H1 (cell line): Measurements from ENCODE around the gene FGF21. TPM values are rescaled to one million over a fixed set of nuclear protein-coding genes. Genes with fewer than 3 reads are reported as not detected.

ENCODE experiments used
- CTCF ChIA-PET: fragments of 300-600 bp; sonication (Branson Sonifier 250); formaldehyde crosslinking; loops from one replicate; lab custom pipeline; 2021; ENCODE audit not compliant: partially characterized antibody; lab: Charles Lee
- POLR2A ChIA-PET: fragments of 300-600 bp; sonication (Branson Sonifier 250); formaldehyde crosslinking; loops from one replicate; lab custom pipeline; 2021; ENCODE audit warnings: inconsistent platforms; ENCODE audit not compliant: partially characterized antibody; lab: Charles Lee
- DNase-seq, 2 experiments: peaks; one replicate each; pipeline versions ENCODE4 v3.0.0 to v3.0.0-alpha.2; 2010 to 2022; ENCODE audit warnings: low spot score in 2 of 2, low read depth in 1 of 2, mixed read lengths in 1 of 2
- FAIRE-seq: peaks from 2 replicates; lab custom pipeline; 2011; peaks lifted over from hg19 to GRCh38; lab: Jason Lieb, UNC
- H2AFZ ChIP-seq: 2 replicates; pipeline ENCODE4 v1.8.1; 2012; ENCODE audit warnings: low read length, inconsistent platforms
- H2AK5ac ChIP-seq: 2 replicates; pipeline ENCODE4 v1.6.1; 2013; ENCODE audit warnings: low read depth, low read length
- H2BK120ac ChIP-seq: replicated peaks from 2 replicates; pipeline ENCODE3; 2013; ENCODE audit warnings: low read depth, low read length, inconsistent platforms
- H2BK12ac ChIP-seq: 2 replicates; pipeline ENCODE4 v1.6.1; 2013; ENCODE audit warnings: low read depth, low read length
- H2BK15ac ChIP-seq: 2 replicates; pipeline ENCODE4 v1.6.1; 2013; ENCODE audit warnings: low read length
- H2BK20ac ChIP-seq: 2 replicates; pipeline ENCODE4 v1.6.1; 2013; ENCODE audit warnings: low read length
- H2BK5ac ChIP-seq: 2 replicates; pipeline ENCODE4 v1.6.1; 2013; ENCODE audit warnings: low read depth, low read length
- H3K14ac ChIP-seq: 2 replicates; pipeline ENCODE4 v1.6.1; 2013; ENCODE audit warnings: inconsistent platforms; ENCODE audit not compliant: insufficient read length
- H3K18ac ChIP-seq: 2 replicates; pipeline ENCODE4 v1.6.1; 2013; ENCODE audit warnings: low read length; ENCODE audit errors: extremely low read depth
- H3K23ac ChIP-seq: 2 replicates; pipeline ENCODE4 v1.6.1; 2013; ENCODE audit warnings: inconsistent platforms; ENCODE audit not compliant: insufficient read length
- H3K23me2 ChIP-seq: 2 replicates; pipeline ENCODE4 v1.6.1; 2013; ENCODE audit warnings: low read depth, low read length
- H3K27ac ChIP-seq: 2 replicates; pipeline ENCODE4 v1.6.1; 2011; ENCODE audit warnings: low read depth, low read length, inconsistent platforms
- H3K27me3 ChIP-seq, 4 experiments: replicated peaks in 1 of 4; 1 replicate in 1 of 4; 2 replicates in 3 of 4; pipeline versions ENCODE4 v1.6.1 to v1.8.1; 2011 to 2013; ENCODE audit warnings: low read length in 3 of 4, mild to moderate bottlenecking in 3 of 4, inconsistent platforms in 2 of 4, mixed read lengths in 2 of 4, moderate library complexity in 1 of 4; ENCODE audit not compliant: control insufficient read depth in 3 of 4, insufficient read depth in 3 of 4; ENCODE audit errors: extremely low read depth in 1 of 4
- H3K36me3 ChIP-seq, 4 experiments: 2 replicates each; pipeline versions ENCODE4 v1.6.1 to v1.8.1; 2011 to 2013; ENCODE audit warnings: mild to moderate bottlenecking in 4 of 4, low read length in 3 of 4, moderate library complexity in 2 of 4, control low read depth in 1 of 4, inconsistent platforms in 1 of 4; ENCODE audit not compliant: insufficient read depth in 4 of 4, control insufficient read depth in 2 of 4
- H3K4ac ChIP-seq: replicated peaks from 2 replicates; pipeline ENCODE3; 2013; ENCODE audit warnings: low read length, low read depth, mixed read lengths, inconsistent platforms; ENCODE audit not compliant: insufficient read length
- H3K4me1 ChIP-seq, 4 experiments: replicated peaks in 1 of 4; 1 replicate in 1 of 4; 2 replicates in 3 of 4; pipeline versions ENCODE4 v1.6.1 to v1.8.1; 2011 to 2013; ENCODE audit warnings: low read length in 3 of 4, inconsistent platforms in 2 of 4, mixed read lengths in 1 of 4; ENCODE audit not compliant: insufficient read depth in 4 of 4, control insufficient read depth in 3 of 4
- H3K4me2 ChIP-seq, 2 experiments: 2 replicates each; pipeline versions ENCODE4 v1.6.1 to v1.8.1; 2011 to 2013; ENCODE audit warnings: low read depth in 2 of 2, low read length in 2 of 2, control low read depth in 1 of 2, inconsistent platforms in 1 of 2, mild to moderate bottlenecking in 1 of 2; ENCODE audit not compliant: insufficient read depth in 1 of 2
- H3K4me3 ChIP-seq, 4 experiments: fragments of 200-600, 300-600 bp in 1 of 4; sonication (generic), shearing (Covaris generic), sonication (Bioruptor Twin) in 1 of 4; 2 replicates each; pipeline versions ENCODE4 v1.5.1 to v1.8.1; 2011 to 2016; ENCODE audit warnings: low read length in 4 of 4, low read depth in 3 of 4, control low read depth in 2 of 4, inconsistent platforms in 2 of 4, mild to moderate bottlenecking in 2 of 4, mixed read lengths in 1 of 4, moderate library complexity in 1 of 4; ENCODE audit not compliant: insufficient read depth in 2 of 4; ENCODE audit errors: extremely low read depth in 1 of 4
- H3K56ac ChIP-seq: replicated peaks from 2 replicates; pipeline ENCODE3; 2013; ENCODE audit warnings: low read depth, mild to moderate bottlenecking, mixed read lengths, low read length, inconsistent platforms; ENCODE audit not compliant: insufficient read length
- H3K79me1 ChIP-seq: 2 replicates; pipeline ENCODE4 v1.6.1; 2013; ENCODE audit warnings: low read depth, low read length, control low read depth
- H3K79me2 ChIP-seq, 2 experiments: 2 replicates each; pipeline versions ENCODE4 v1.6.1 to v1.8.1; 2012 to 2013; ENCODE audit warnings: low read length in 2 of 2, mild to moderate bottlenecking in 2 of 2, inconsistent platforms in 1 of 2; ENCODE audit not compliant: insufficient read depth in 2 of 2, control insufficient read depth in 1 of 2
- H3K9ac ChIP-seq, 4 experiments: replicated peaks in 1 of 4; 1 replicate in 1 of 4; 2 replicates in 3 of 4; pipeline versions ENCODE4 v1.6.1 to v1.8.1; 2011 to 2013; ENCODE audit warnings: low read depth in 3 of 4, low read length in 3 of 4, control low read depth in 2 of 4, mild to moderate bottlenecking in 2 of 4, moderate library complexity in 2 of 4, inconsistent platforms in 1 of 4; ENCODE audit errors: extremely low read depth in 1 of 4
- H3K9me3 ChIP-seq, 2 experiments: 2 replicates each; pipeline versions ENCODE4 v1.6.1 to v1.8.1; 2012 to 2013; ENCODE audit warnings: mild to moderate bottlenecking in 2 of 2, moderate library complexity in 2 of 2, control low read depth in 1 of 2, inconsistent platforms in 1 of 2, low read depth in 1 of 2, low read length in 1 of 2, mixed read lengths in 1 of 2; ENCODE audit not compliant: insufficient read depth in 2 of 2
- H4K20me1 ChIP-seq, 2 experiments: replicated peaks in 1 of 2; 2 replicates each; pipeline versions ENCODE3 to v1.8.1; 2011 to 2013; ENCODE audit warnings: inconsistent platforms in 2 of 2, low read length in 2 of 2, mild to moderate bottlenecking in 1 of 2; ENCODE audit not compliant: insufficient read depth in 2 of 2, control insufficient read depth in 1 of 2
- H4K5ac ChIP-seq: 2 replicates; pipeline ENCODE4 v1.6.1; 2013; ENCODE audit warnings: low read length, low read depth, mixed read lengths, inconsistent platforms; ENCODE audit not compliant: insufficient read length
- H4K8ac ChIP-seq: 2 replicates; pipeline ENCODE4 v1.8.0; 2013; ENCODE audit warnings: mild to moderate bottlenecking, moderate library complexity, low read length, inconsistent platforms; ENCODE audit not compliant: insufficient read depth; ENCODE audit errors: extremely low read depth
- H4K91ac ChIP-seq: replicated peaks from 2 replicates; pipeline ENCODE3; 2013; ENCODE audit warnings: low read length, mixed read lengths, inconsistent platforms; ENCODE audit not compliant: insufficient read length
- CTBP2 ChIP-seq: IDR thresholded peaks from 2 replicates; pipeline ENCODE4 v1.7.0; 2011; ENCODE audit warnings: borderline replicate concordance, mild to moderate bottlenecking, moderate library complexity, mixed read lengths, low read length; ENCODE audit not compliant: insufficient read depth, insufficient read length
- GABPA ChIP-seq: IDR thresholded peaks from 2 replicates; pipeline ENCODE4 v1.6.1; 2011; ENCODE audit warnings: mild to moderate bottlenecking, low read length, moderate library complexity, borderline replicate concordance; ENCODE audit not compliant: insufficient read depth
- JUND ChIP-seq: IDR thresholded peaks from 2 replicates; pipeline ENCODE4 v1.6.1; 2011; ENCODE audit warnings: mild to moderate bottlenecking, improper control_type of control experiment, low read length
- MAX ChIP-seq: IDR thresholded peaks from 2 replicates; pipeline ENCODE4 v1.6.1; 2012; ENCODE audit warnings: inconsistent platforms
- POLR2A ChIP-seq, 2 experiments: IDR thresholded peaks; 1 replicate in 1 of 2; 2 replicates in 1 of 2; pipeline ENCODE4 v1.6.1; 2011; ENCODE audit warnings: low read depth in 2 of 2, low read length in 2 of 2, mild to moderate bottlenecking in 2 of 2; ENCODE audit errors: control extremely low read depth in 1 of 2
- RBBP5 ChIP-seq: IDR thresholded peaks from 2 replicates; pipeline ENCODE4 v1.7.1; 2012; ENCODE audit warnings: low read depth, mild to moderate bottlenecking, inconsistent platforms, low read length, moderate library complexity, borderline replicate concordance
- RNF2 ChIP-seq: fragments of 200-900, 300-1000 bp; sonication (generic); IDR thresholded peaks from 2 replicates; pipeline ENCODE4 v1.7.1; 2016; ENCODE audit warnings: borderline replicate concordance, low read depth, mild to moderate bottlenecking, antibody characterized with exemption, low read length; ENCODE audit not compliant: poor library complexity, severe bottlenecking; ENCODE audit errors: missing control alignments
- RXRA ChIP-seq: IDR thresholded peaks from 2 replicates; pipeline ENCODE4 v1.6.1; 2011; ENCODE audit warnings: low read depth, mild to moderate bottlenecking, low read length, moderate library complexity; ENCODE audit not compliant: insufficient read depth
- SIN3A ChIP-seq, 2 experiments: IDR thresholded peaks in 1 of 2; conservative IDR thresholded peaks in 1 of 2; 2 replicates each; pipeline ENCODE4 v1.6.1; 2011 to 2012; ENCODE audit warnings: low read length in 2 of 2, improper control_type of control experiment in 1 of 2, low read depth in 1 of 2, mild to moderate bottlenecking in 1 of 2
- TAF7 ChIP-seq: optimal IDR thresholded peaks from 2 replicates; pipeline ENCODE3; 2011; ENCODE audit warnings: low read depth, mild to moderate bottlenecking, inconsistent platforms, low read length, moderate library complexity, borderline replicate concordance
- TEAD4 ChIP-seq: IDR thresholded peaks from 2 replicates; pipeline ENCODE4 v1.6.1; 2012; ENCODE audit warnings: low read depth, low read length, inconsistent platforms, mixed read lengths
- WGBS, 2 experiments: shearing (Covaris generic) in 1 of 2; methylation state at CpG; one replicate each; pipeline versions ENCODE4 v1.1.6 to v1.1.7; 2013 to 2015; ENCODE audit warnings: low lambda C conversion rate in 2 of 2, mixed read lengths in 2 of 2, inconsistent platforms in 1 of 2, low coverage in 1 of 2, missing lambda C conversion rate in 1 of 2; ENCODE audit not compliant: insufficient replicate concordance in 2 of 2, insufficient coverage in 1 of 2, insufficient read length in 1 of 2; ENCODE audit errors: extremely low coverage in 1 of 2, missing lambda C conversion rate in 1 of 2; 5-methylcytosine and 5-hydroxymethylcytosine counted together
- polyA plus RNA-seq, 7 experiments: library from polyadenylated mRNA; depleted of rRNA in 3 of 7; stranded (reverse) in 5 of 7; unstranded in 2 of 7; fragments of >200 nt in 5 of 7; fragments of 200-250 nt in 2 of 7; gene quantifications; 1 replicate in 5 of 7; 2 replicates in 1 of 7; 4 replicates in 1 of 7; pipeline versions ENCODE4 v1.2.1 to v1.2.3, GENCODE V29; 2011 to 2013; ENCODE audit warnings: missing spikeins in 2 of 7, mixed read lengths in 2 of 7
- total RNA-seq: library from RNA; stranded (reverse); fragmentation: NEBNext Ultra II Directional; extraction: Animal tissue kit (Norgen Biotek cat#: 25700); gene quantifications from 2 replicates; pipeline ENCODE4 v1.2.1, GENCODE V29; 2021

The FGF21 gene
- total and polyA plus RNA-seq, 2 of the 8 experiments (the other 6 are each of a cell fraction or from before 2014, with no cell fraction given), result 0.48 to 0.80 TPM

- FAIRE-seq (no peak), DNase-seq (no peak)
- Histone ChIP-seq H3K23ac (no peak overlapping the region), H2BK120ac (no peak overlapping the region), H3K18ac (no peak overlapping the region), H3K9me3 (no peaks in the 10 kb centered on the region), H2BK12ac (no peak overlapping the region), H3K4me2 (no peak overlapping the region), H4K5ac (no peak overlapping the region), H4K8ac (no peak overlapping the region), H2BK15ac (peak overlapping the region; percentile 1; the same call in 1 of the 2 replicates), H3K4ac (no peak overlapping the region), H3K27me3 (peaks cover 0 to 3% (median 0%) of the 10 kb centered on the region in 4 experiments; a peak in 3 of 7 replicates), H2BK5ac (no peak overlapping the region), H3K14ac (no peak overlapping the region), H3K79me1 (no peaks in the 10 kb centered on the region), H3K27ac (no peak overlapping the region), H3K36me3 (no peaks in the 10 kb centered on the region), H4K91ac (no peak overlapping the region), H3K79me2 (no peaks in the 10 kb centered on the region), H3K9ac (no peak overlapping the region), H2BK20ac (no peak overlapping the region), H3K4me1 (no peaks in the 10 kb centered on the region), H2AFZ (no peak overlapping the region), H3K56ac (no peak overlapping the region), H3K4me3 (no peak overlapping the region), H3K23me2 (0 out of 2 replicates have a peak, but pooled peaks cover 2% of the 10 kb centered on the region), H4K20me1 (no peaks in the 10 kb centered on the region), H2AK5ac (no peak overlapping the region)
- POLR2A ChIA-PET, result interaction anchor here (1.4 to 2.3 kb wide), 3 partner anchors 11 to 135 kb away, joined by 5 to 7 read pairs (median 5); partner anchors contain the start of genes CA11 and FGF21
- 90% methylated on average over 14 of the region's 14 CpGs; no CpG with 5 or more reads in 1 of the 2 experiments for WGBS, 2 experiments
- CTCF ChIA-PET, result interaction anchor here (1.2 to 17.5 kb wide), 5 partner anchors 9 to 63 kb away, joined by 4 to 231 read pairs (median 9); no protein-coding TSS in a partner anchor
- TF ChIP-seq GABPA (no peak), TAF7 (no peak), RXRA (no peak), MAX (no peak), CTBP2 (no peak), RNF2 (no peak), SIN3A (conservative IDR thresholded peaks at IDR 0.05 in 1 of 2, IDR thresholded peaks at IDR 0.05 in 1 of 2; ENCODE audit: low read depth in 1 of 2, low read length in 2 of 2) (no peak), RBBP5 (no peak), TEAD4 (no peak), JUND (no peak), POLR2A (IDR thresholded peaks at IDR 0.05; ENCODE audit: control extremely low read depth in 1 of 2, low read depth in 2 of 2, low read length in 2 of 2) (no peak)
Observed at GRCh38 chr19:48780631-48781391, 25.5 kb downstream of the FGF21 start.
